SK-N-SH (cell line): ENCODE data around the gene CPN2. TPM values are rescaled to one million over a fixed set of nuclear protein-coding genes. Genes with fewer than 3 reads are reported as not detected.

Source experiments
- CTCF ChIA-PET: fragments of 300-600, 350-600 bp; formaldehyde crosslinking; extraction: SDS; loops from one replicate; lab custom pipeline; 2021; lab: Yijun Ruan, JAX
- POLR2A ChIA-PET: fragments of 350-600 bp; sonication (Branson Sonifier 250); formaldehyde crosslinking; extraction: SDS; loops from one replicate; lab custom pipeline; 2020; ENCODE audit warnings: antibody characterized with exemption, inconsistent platforms; lab: Yijun Ruan, JAX
- DNase-seq: peaks from one replicate; pipeline ENCODE4 v3.0.0; 2012
- H2AFZ ChIP-seq: fragments of 200-600 bp; sonication (generic); 2 replicates; pipeline ENCODE4 v1.8.1; 2016; ENCODE audit warnings: antibody characterized with exemption, mild to moderate bottlenecking, low read depth
- H3F3A ChIP-seq: fragments of 200-600 bp; sonication (generic); replicated peaks from 2 replicates; pipeline ENCODE3; 2016; ENCODE audit warnings: antibody characterized with exemption, mild to moderate bottlenecking; ENCODE audit not compliant: insufficient read depth
- H3K27ac ChIP-seq, 2 experiments: fragments of 200-500 bp in 1 of 2; fragments of 200-600 bp in 1 of 2; sonication (Bioruptor generic) in 1 of 2; sonication (generic), shearing (Covaris generic) in 1 of 2; 2 replicates each; pipeline versions ENCODE4 v1.5.1 to v1.6.1; 2014 to 2016; ENCODE audit warnings: low read depth in 2 of 2, inconsistent platforms in 1 of 2, low read length in 1 of 2, mild to moderate bottlenecking in 1 of 2, mixed read lengths in 1 of 2
- H3K27me3 ChIP-seq: fragments of 200-600 bp; sonication (generic), shearing (Covaris generic); 2 replicates; pipeline ENCODE4 v1.6.1; 2016; ENCODE audit warnings: mixed run types; ENCODE audit not compliant: insufficient read depth
- H3K36me3 ChIP-seq, 2 experiments: fragments of 200-500 bp in 1 of 2; fragments of 200-600 bp in 1 of 2; sonication (Bioruptor generic) in 1 of 2; sonication (generic) in 1 of 2; replicated peaks in 1 of 2; 2 replicates each; pipeline versions ENCODE3 to v1.5.1; 2014 to 2016; ENCODE audit warnings: low read length in 1 of 2, mild to moderate bottlenecking in 1 of 2; ENCODE audit not compliant: insufficient read depth in 2 of 2, control insufficient read depth in 1 of 2
- H3K4me1 ChIP-seq, 2 experiments: fragments of 200-500 bp in 1 of 2; fragments of 200-600 bp in 1 of 2; sonication (Bioruptor generic) in 1 of 2; sonication (generic), shearing (Covaris generic) in 1 of 2; 2 replicates each; pipeline versions ENCODE4 v1.5.1 to v1.6.1; 2014 to 2016; ENCODE audit warnings: low read depth in 1 of 2, low read length in 1 of 2, mixed run types in 1 of 2; ENCODE audit not compliant: insufficient read depth in 2 of 2, control insufficient read depth in 1 of 2
- H3K4me2 ChIP-seq: fragments of 200-600 bp; sonication (generic), shearing (Covaris generic); 2 replicates; pipeline ENCODE4 v1.6.1; 2017; ENCODE audit warnings: mixed run types
- H3K4me3 ChIP-seq, 2 experiments: fragments of 200-500 bp in 1 of 2; fragments of 200-600 bp in 1 of 2; sonication (Bioruptor generic) in 1 of 2; sonication (generic), shearing (Covaris generic) in 1 of 2; 2 replicates each; pipeline versions ENCODE4 v1.5.1 to v1.8.1; 2014 to 2016; ENCODE audit warnings: low read depth in 2 of 2, inconsistent platforms in 1 of 2, low read length in 1 of 2, mild to moderate bottlenecking in 1 of 2, mixed read lengths in 1 of 2, moderate library complexity in 1 of 2
- H3K79me2 ChIP-seq: fragments of 200-600 bp; sonication (generic); 2 replicates; pipeline ENCODE4 v1.8.1; 2017; ENCODE audit warnings: mild to moderate bottlenecking; ENCODE audit not compliant: insufficient read depth
- H3K9ac ChIP-seq: fragments of 200-600 bp; sonication (generic); 2 replicates; pipeline ENCODE4 v1.6.1; 2017; ENCODE audit warnings: mixed run types
- H3K9me2 ChIP-seq: fragments of 200-600 bp; sonication (generic); 2 replicates; pipeline ENCODE4 v1.6.1; 2017; ENCODE audit warnings: mixed run types
- H3K9me3 ChIP-seq: fragments of 200-600 bp; sonication (generic); 2 replicates; pipeline ENCODE4 v1.6.1; 2017; ENCODE audit warnings: mixed run types, mild to moderate bottlenecking, moderate library complexity
- H4K20me1 ChIP-seq: fragments of 200-600 bp; sonication (generic); 2 replicates; pipeline ENCODE4 v1.6.1; 2017; ENCODE audit warnings: mild to moderate bottlenecking, mixed run types; ENCODE audit not compliant: insufficient read depth
- CTCF ChIP-seq: fragments of 200-600 bp; sonication (generic); IDR thresholded peaks from 2 replicates; pipeline ENCODE4 v1.6.1; 2017; ENCODE audit warnings: antibody characterized with exemption, mild to moderate bottlenecking, moderate library complexity
- EZH2phosphoT487 ChIP-seq: fragments of 200-600 bp; sonication (generic); IDR thresholded peaks from 2 replicates; pipeline ENCODE4 v1.6.1; 2017; ENCODE audit warnings: low read depth, mixed run types, mild to moderate bottlenecking, antibody characterized with exemption, moderate library complexity, borderline replicate concordance
- GABPA ChIP-seq: IDR thresholded peaks from 2 replicates; pipeline ENCODE4 v1.4.0; 2012; ENCODE audit warnings: low read depth, mild to moderate bottlenecking
- IRF3 ChIP-seq: fragments of 150-350 bp; IDR thresholded peaks from 2 replicates; pipeline ENCODE4 v1.6.1; 2016; ENCODE audit warnings: mild to moderate bottlenecking, low read depth, low read length
- NFIC ChIP-seq: IDR thresholded peaks from 2 replicates; pipeline ENCODE4 v1.4.0; 2012; ENCODE audit warnings: borderline replicate concordance
- RAD21 ChIP-seq: IDR thresholded peaks from 2 replicates; pipeline ENCODE4 v1.6.1; 2012; ENCODE audit warnings: mild to moderate bottlenecking, low read length
- RCOR1 ChIP-seq: fragments of 150-350 bp; IDR thresholded peaks from 2 replicates; pipeline ENCODE4 v1.6.1; 2017; ENCODE audit warnings: antibody characterized with exemption, low read length
- SIN3A ChIP-seq: IDR thresholded peaks from 2 replicates; pipeline ENCODE4 v1.6.1; 2012; ENCODE audit warnings: low read depth, mild to moderate bottlenecking, low read length, moderate library complexity, borderline replicate concordance
- SMC3 ChIP-seq: IDR thresholded peaks from 2 replicates; pipeline ENCODE4 v1.6.1; 2012; ENCODE audit warnings: low read depth, low read length, improper control_type of control experiment
- TCF12 ChIP-seq: IDR thresholded peaks from 2 replicates; pipeline ENCODE4 v1.4.0; 2012
- WGBS: methylation state at CpG from one replicate; pipeline ENCODE4 v1.1.6; 2017; ENCODE audit warnings: low lambda C conversion rate; 5-methylcytosine and 5-hydroxymethylcytosine counted together
- polyA plus RNA-seq, 3 experiments: library from polyadenylated mRNA; depleted of rRNA; stranded (reverse); fragments of >200 nt; gene quantifications; 2 replicates each; pipeline ENCODE4 v1.2.3, GENCODE V29; 2012
- TF ChIP-seq, protein P1 (sequence below): IDR thresholded peaks from 2 replicates; pipeline ENCODE4 v1.6.1; 2012; ENCODE audit warnings: mild to moderate bottlenecking, low read depth, low read length, moderate library complexity
- TF ChIP-seq, protein P2 (sequence below): IDR thresholded peaks from 2 replicates; pipeline ENCODE4 v1.4.0; 2012; ENCODE audit warnings: low read depth, borderline replicate concordance

CPN2 gene
- polyA plus RNA-seq, 1 of the 3 experiments (the other 2 are of a cell fraction): not detected

- TF ChIP-seq, protein P1, sequence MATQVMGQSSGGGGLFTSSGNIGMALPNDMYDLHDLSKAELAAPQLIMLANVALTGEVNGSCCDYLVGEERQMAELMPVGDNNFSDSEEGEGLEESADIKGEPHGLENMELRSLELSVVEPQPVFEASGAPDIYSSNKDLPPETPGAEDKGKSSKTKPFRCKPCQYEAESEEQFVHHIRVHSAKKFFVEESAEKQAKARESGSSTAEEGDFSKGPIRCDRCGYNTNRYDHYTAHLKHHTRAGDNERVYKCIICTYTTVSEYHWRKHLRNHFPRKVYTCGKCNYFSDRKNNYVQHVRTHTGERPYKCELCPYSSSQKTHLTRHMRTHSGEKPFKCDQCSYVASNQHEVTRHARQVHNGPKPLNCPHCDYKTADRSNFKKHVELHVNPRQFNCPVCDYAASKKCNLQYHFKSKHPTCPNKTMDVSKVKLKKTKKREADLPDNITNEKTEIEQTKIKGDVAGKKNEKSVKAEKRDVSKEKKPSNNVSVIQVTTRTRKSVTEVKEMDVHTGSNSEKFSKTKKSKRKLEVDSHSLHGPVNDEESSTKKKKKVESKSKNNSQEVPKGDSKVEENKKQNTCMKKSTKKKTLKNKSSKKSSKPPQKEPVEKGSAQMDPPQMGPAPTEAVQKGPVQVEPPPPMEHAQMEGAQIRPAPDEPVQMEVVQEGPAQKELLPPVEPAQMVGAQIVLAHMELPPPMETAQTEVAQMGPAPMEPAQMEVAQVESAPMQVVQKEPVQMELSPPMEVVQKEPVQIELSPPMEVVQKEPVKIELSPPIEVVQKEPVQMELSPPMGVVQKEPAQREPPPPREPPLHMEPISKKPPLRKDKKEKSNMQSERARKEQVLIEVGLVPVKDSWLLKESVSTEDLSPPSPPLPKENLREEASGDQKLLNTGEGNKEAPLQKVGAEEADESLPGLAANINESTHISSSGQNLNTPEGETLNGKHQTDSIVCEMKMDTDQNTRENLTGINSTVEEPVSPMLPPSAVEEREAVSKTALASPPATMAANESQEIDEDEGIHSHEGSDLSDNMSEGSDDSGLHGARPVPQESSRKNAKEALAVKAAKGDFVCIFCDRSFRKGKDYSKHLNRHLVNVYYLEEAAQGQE: no peak
- TF ChIP-seq NFIC: no peak
- no peak for TF ChIP-seq RAD21
- no peak for TF ChIP-seq SIN3A
- no peak for TF ChIP-seq GABPA
- no peak for TF ChIP-seq IRF3
- TF ChIP-seq TCF12: no peak
- TF ChIP-seq RCOR1: no peak
- no peak for TF ChIP-seq EZH2phosphoT487
Measured at GRCh38 chr3:194346035-194346434, 5.1 kb downstream of the CPN2 start (continued).

DNA sequence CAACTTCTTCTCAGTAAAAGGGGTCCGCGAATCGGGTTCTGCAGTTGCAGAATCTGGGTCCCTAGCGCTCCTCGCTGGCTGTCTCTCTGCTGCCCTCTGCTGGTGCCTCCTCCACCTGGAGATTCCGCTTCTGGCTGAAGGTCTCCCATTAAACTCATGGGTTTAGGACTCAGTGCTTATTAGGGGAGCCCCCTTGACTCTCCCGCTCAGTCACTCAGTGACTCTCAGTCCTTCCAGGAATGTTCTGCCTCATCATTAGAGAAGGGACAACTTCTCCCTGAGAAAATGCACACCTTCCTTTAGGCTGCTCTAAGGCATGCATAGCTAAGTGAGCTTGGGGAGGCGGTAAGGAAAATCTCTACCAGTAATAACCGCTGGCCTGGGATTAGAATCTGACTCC is 7.1 kb downstream of the CPN2 start:
- TF ChIP-seq, protein P2, sequence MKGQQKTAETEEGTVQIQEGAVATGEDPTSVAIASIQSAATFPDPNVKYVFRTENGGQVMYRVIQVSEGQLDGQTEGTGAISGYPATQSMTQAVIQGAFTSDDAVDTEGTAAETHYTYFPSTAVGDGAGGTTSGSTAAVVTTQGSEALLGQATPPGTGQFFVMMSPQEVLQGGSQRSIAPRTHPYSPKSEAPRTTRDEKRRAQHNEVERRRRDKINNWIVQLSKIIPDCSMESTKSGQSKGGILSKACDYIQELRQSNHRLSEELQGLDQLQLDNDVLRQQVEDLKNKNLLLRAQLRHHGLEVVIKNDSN: no peak
- peak; percentile 66 for TF ChIP-seq SMC3
- peak; percentile 97 for TF ChIP-seq CTCF
- TF ChIP-seq RAD21: peak; percentile 68
- Histone ChIP-seq H3K79me2 (no peaks in the 10 kb centered on the region), H3K27me3 (no peaks in the 10 kb centered on the region), H3K9me2 (no peaks in the 10 kb centered on the region), H4K20me1 (no peaks in the 10 kb centered on the region), H3K9me3 (no peaks in the 10 kb centered on the region), H3K4me2 (no peak overlapping the region), H2AFZ (no peak overlapping the region), H3K4me1 (peaks cover 0 to 9% of the 10 kb centered on the region in 2 experiments; a peak in 1 of 4 replicates), H3F3A (peaks cover 4% of the 10 kb centered on the region), H3K4me3 (no peak overlapping the region; a peak in 1 of 4 replicates), H3K36me3 (no peaks in the 10 kb centered on the region), H3K9ac (no peak overlapping the region), H3K27ac (no peak overlapping the region)
- DNase-seq: peak; percentile 91
- ChIA-PET CTCF (interaction anchor here (0.6 to 18.8 kb wide), 48 partner anchors 9 to 714 kb away, joined by 3 to 326 read pairs (median 5); partner anchors contain the start of genes GP5 and LRRC15), POLR2A (no interaction called here)
- WGBS: 35% methylated on average over 9 of the region's 9 CpGs
